ENCODE results near the gene CPB2. TPM values are rescaled to one million over a fixed set of nuclear protein-coding genes. Genes with fewer than 3 reads are reported as not detected.

Gene CPB2
- total RNA-seq, 1 donor from 2014 or later, result not detected

- ATAC-seq (ENCODE audit: low read depth), result no peak
- H3K27me3 Mint-ChIP-seq, result peaks cover 1% of the 10 kb centered on the region
- no peaks in the 10 kb centered on the region for H3K9me3 Mint-ChIP-seq
- CTCF ChIA-PET, result no interaction called here
- peaks cover 12% of the 10 kb centered on the region for H3K4me1 Mint-ChIP-seq
- H3K4me3 Mint-ChIP-seq, result no peak overlapping the region
- no peak overlapping the region for H3K27ac Mint-ChIP-seq
- POLR2A ChIA-PET, result no interaction called here
- TF ChIP-seq CTCF (IDR thresholded peaks at IDR 0.05), result no peak
- peaks cover 5% of the 10 kb centered on the region for H3K36me3 Mint-ChIP-seq (ENCODE audit: low read depth)
- intact Hi-C loops (cut with micrococcal nuclease), result loop anchor here (10.0 kb wide), 1 partner anchor 1483 kb away; the partner anchor contains the start of gene TSC22D1
- DNase-seq, result no peak
Observed at GRCh38 chr13:46057256-46058015, 47.4 kb downstream of the CPB2 start.

GRCh38 chr13:46053162-46054012, 51.4 kb downstream of the CPB2 start:
- CTCF ChIA-PET, result interaction anchor here (1.1 to 1.5 kb wide), 2 partner anchors 72 to 269 kb away, joined by 3 read pairs; no protein-coding TSS in a partner anchor
- DNase-seq (no peak), ATAC-seq (ENCODE audit: low read depth) (no peak)
- H3K27ac Mint-ChIP-seq, result peak overlapping the region; percentile 96
- TF ChIP-seq CTCF (IDR thresholded peaks at IDR 0.05), result no peak
- intact Hi-C loops (cut with micrococcal nuclease), result loop anchor here (2.0 to 10.0 kb wide), 8 partner anchors 74 to 1479 kb away; partner anchors contain the start of genes ESD, GTF2F2, LRRC63 and SLC25A30
- peak overlapping the region; percentile 95 for H3K4me3 Mint-ChIP-seq
- peaks cover 10% of the 10 kb centered on the region for H3K36me3 Mint-ChIP-seq (ENCODE audit: low read depth)
- peaks cover 1% of the 10 kb centered on the region for H3K27me3 Mint-ChIP-seq
- POLR2A ChIA-PET, result interaction anchor here (2.1 kb wide), 1 partner anchor 128 kb away, joined by 10 read pairs; the partner anchor contains the start of gene LCP1
- H3K9me3 Mint-ChIP-seq, result no peaks in the 10 kb centered on the region
- peaks cover 35% of the 10 kb centered on the region for H3K4me1 Mint-ChIP-seq

GRCh38 chr13:46052319-46053161, 52.3 kb downstream of the CPB2 start, which contains the start of gene ZC3H13:
Gene ZC3H13 (minus strand): TSS chr13:46052746. CDS start chr13:46045507, 7,239 bp downstream.
- peak; percentile 76 for DNase-seq
- ChIA-PET CTCF (interaction anchor here (1.1 to 1.5 kb wide), 2 partner anchors 73 to 270 kb away, joined by 3 read pairs; no protein-coding TSS in a partner anchor), POLR2A (interaction anchor here (0.6 to 2.1 kb wide), 8 partner anchors 10 to 607 kb away, joined by 3 to 10 read pairs (median 6); partner anchors contain the start of gene LCP1)
- Mint-ChIP-seq H3K4me3 (peak within 1 kb of the TSS; percentile 95), H3K9me3 (no peaks in the 10 kb centered on the region), H3K4me1 (peaks cover 39% of the 10 kb centered on the region), H3K27me3 (peaks cover 1% of the 10 kb centered on the region), H3K36me3 (ENCODE audit: low read depth) (peaks cover 14% of the 10 kb centered on the region), H3K27ac (peak within 1 kb of the TSS; percentile 96)
- intact Hi-C loops (cut with micrococcal nuclease), result loop anchor here (1.0 to 10.0 kb wide), 14 partner anchors 75 to 1478 kb away; partner anchors contain the start of genes COG3, ESD, GPALPP1 and GTF2F2
- peak; percentile 99 for ATAC-seq (ENCODE audit: low read depth)
- no peak for TF ChIP-seq CTCF (IDR thresholded peaks at IDR 0.05)

GRCh38 chr13:46051968-46052318, 52.9 kb downstream of the CPB2 start:
- CTCF ChIA-PET, result interaction anchor here (1.5 kb wide), 1 partner anchor 270 kb away, joined by 3 read pairs; no protein-coding TSS in a partner anchor
- Mint-ChIP-seq H3K9me3 (no peaks in the 10 kb centered on the region), H3K4me1 (peaks cover 40% of the 10 kb centered on the region), H3K36me3 (ENCODE audit: low read depth) (peaks cover 14% of the 10 kb centered on the region), H3K27me3 (peaks cover 1% of the 10 kb centered on the region), H3K4me3 (peak overlapping the region; percentile 95), H3K27ac (peak overlapping the region; percentile 96)
- no peak for ATAC-seq (ENCODE audit: low read depth)
- intact Hi-C loops (cut with micrococcal nuclease), result loop anchor here (1.0 to 10.0 kb wide), 14 partner anchors 75 to 1477 kb away; partner anchors contain the start of genes COG3, ESD, GPALPP1 and GTF2F2
- POLR2A ChIA-PET, result interaction anchor here (0.6 to 2.1 kb wide), 8 partner anchors 9 to 607 kb away, joined by 3 to 10 read pairs (median 6); partner anchors contain the start of gene LCP1
- TF ChIP-seq CTCF (IDR thresholded peaks at IDR 0.05), result no peak
- DNase-seq, result no peak
